Mesenchymal stem cell (in vitro differentiated cells and primary cell): Measurements from ENCODE around the gene MX2.
A peak's percentile ranks its signal among the peaks of the same experiment; 100 is the strongest.

ENCODE experiments used
- DNase-seq: peaks from one replicate; pipeline ENCODE4 v3.0.0-alpha.2; 2013
- H2AFZ ChIP-seq: one replicate; pipeline ENCODE4 v1.6.1; 2013; ENCODE audit warnings: low read depth, mild to moderate bottlenecking, control low read depth, inconsistent platforms, low read length, moderate library complexity
- H2AK5ac ChIP-seq: 2 replicates; pipeline ENCODE4 v1.6.1; 2013; ENCODE audit warnings: low read length, moderate library complexity, mild to moderate bottlenecking, inconsistent platforms; ENCODE audit not compliant: severe bottlenecking
- H2BK120ac ChIP-seq: one replicate; pipeline ENCODE4 v1.6.1; 2013; ENCODE audit warnings: low read depth, mild to moderate bottlenecking, inconsistent platforms, low read length, moderate library complexity
- H2BK12ac ChIP-seq, 2 experiments: one replicate each; pipeline ENCODE4 v1.6.1; 2013; ENCODE audit warnings: inconsistent platforms in 2 of 2, low read length in 2 of 2, mild to moderate bottlenecking in 2 of 2, moderate library complexity in 2 of 2, control low read depth in 1 of 2
- H2BK15ac ChIP-seq: one replicate; pipeline ENCODE4 v1.6.1; 2013; ENCODE audit warnings: mild to moderate bottlenecking, low read depth, inconsistent platforms; ENCODE audit not compliant: poor library complexity, severe bottlenecking
- H2BK5ac ChIP-seq: 2 replicates; pipeline ENCODE4 v1.6.1; 2013; ENCODE audit warnings: low read depth, mild to moderate bottlenecking, low read length, control low read depth, inconsistent platforms; ENCODE audit not compliant: poor library complexity, severe bottlenecking
- H3K14ac ChIP-seq, 2 experiments: one replicate each; pipeline ENCODE4 v1.6.1; 2013; ENCODE audit warnings: inconsistent platforms in 2 of 2, low read length in 2 of 2, control low read depth in 1 of 2, mild to moderate bottlenecking in 1 of 2, moderate library complexity in 1 of 2
- H3K18ac ChIP-seq, 2 experiments: one replicate each; pipeline ENCODE4 v1.6.1; 2013; ENCODE audit warnings: inconsistent platforms in 2 of 2, low read length in 2 of 2, control low read depth in 1 of 2, low read depth in 1 of 2, mild to moderate bottlenecking in 1 of 2
- H3K23ac ChIP-seq, 2 experiments: one replicate each; pipeline ENCODE4 v1.6.1; 2013; ENCODE audit warnings: inconsistent platforms in 2 of 2, low read length in 2 of 2, mild to moderate bottlenecking in 2 of 2, moderate library complexity in 2 of 2, control low read depth in 1 of 2
- H3K27ac ChIP-seq: 2 replicates; pipeline ENCODE4 v1.5.1; 2013; ENCODE audit warnings: mild to moderate bottlenecking, moderate library complexity, low read length, control low read depth, inconsistent platforms; ENCODE audit not compliant: poor library complexity, severe bottlenecking
- H3K27me3 ChIP-seq, 2 experiments: 2 replicates each; pipeline versions ENCODE4 v1.6.1 to v1.7.0; 2013; ENCODE audit warnings: low read length in 2 of 2, mild to moderate bottlenecking in 2 of 2, moderate library complexity in 2 of 2, control low read depth in 1 of 2, inconsistent platforms in 1 of 2; ENCODE audit not compliant: control insufficient read depth in 1 of 2, insufficient read depth in 1 of 2
- H3K36me3 ChIP-seq, 2 experiments: 2 replicates each; pipeline versions ENCODE4 v1.6.1 to v1.7.0; 2013; ENCODE audit warnings: low read length in 2 of 2, control low read depth in 1 of 2, inconsistent platforms in 1 of 2, low read depth in 1 of 2, mild to moderate bottlenecking in 1 of 2; ENCODE audit not compliant: insufficient read depth in 2 of 2, control insufficient read depth in 1 of 2
- H3K4ac ChIP-seq, 2 experiments: one replicate each; pipeline ENCODE4 v1.6.1; 2013; ENCODE audit warnings: inconsistent platforms in 2 of 2, low read length in 2 of 2, mild to moderate bottlenecking in 2 of 2, moderate library complexity in 2 of 2, control low read depth in 1 of 2, low read depth in 1 of 2
- H3K4me1 ChIP-seq: 2 replicates; pipeline ENCODE4 v1.6.1; 2013; ENCODE audit warnings: low read depth, low read length, control low read depth; ENCODE audit not compliant: control insufficient read depth, insufficient read depth
- H3K4me2 ChIP-seq: 2 replicates; pipeline ENCODE4 v1.6.1; 2013; ENCODE audit warnings: low read length, mild to moderate bottlenecking, inconsistent platforms; ENCODE audit not compliant: poor library complexity, severe bottlenecking
- H3K4me3 ChIP-seq, 2 experiments: 2 replicates each; pipeline versions ENCODE4 v1.5.1 to v1.7.0; 2013; ENCODE audit warnings: low read length in 2 of 2, mild to moderate bottlenecking in 2 of 2, control low read depth in 1 of 2, low read depth in 1 of 2; ENCODE audit not compliant: insufficient read depth in 1 of 2
- H3K79me1 ChIP-seq: replicated peaks from 2 replicates; pipeline ENCODE4 v1.6.1; 2013; ENCODE audit warnings: mild to moderate bottlenecking, control low read depth, low read length, inconsistent platforms; ENCODE audit not compliant: poor library complexity, severe bottlenecking
- H3K9ac ChIP-seq: 2 replicates; pipeline ENCODE4 v1.7.0; 2013; ENCODE audit warnings: mild to moderate bottlenecking, low read length, moderate library complexity
- H3K9me3 ChIP-seq: 2 replicates; pipeline ENCODE4 v1.7.0; 2013; ENCODE audit warnings: mild to moderate bottlenecking, low read length; ENCODE audit not compliant: control insufficient read depth
- H4K8ac ChIP-seq: one replicate; pipeline ENCODE4 v1.6.1; 2013; ENCODE audit warnings: inconsistent platforms, mild to moderate bottlenecking, low read length, moderate library complexity
- H4K91ac ChIP-seq: one replicate; pipeline ENCODE4 v1.6.1; 2013; ENCODE audit warnings: mild to moderate bottlenecking, low read length, inconsistent platforms
- WGBS: methylation state at CpG from one replicate; pipeline ENCODE4 v1.1.7; 2013; ENCODE audit warnings: mixed read lengths; 5-methylcytosine and 5-hydroxymethylcytosine counted together

Gene MX2

GRCh38 chr21:41388259-41388658 is 26.4 kb downstream of the MX2 start:
- no peak overlapping the region for H3K4ac ChIP-seq
- no peak overlapping the region for H2AK5ac ChIP-seq
- H3K4me2 ChIP-seq, result no peak overlapping the region
- H3K23ac ChIP-seq, result no peak overlapping the region
- H3K18ac ChIP-seq, result no peak overlapping the region
- 96% methylated on average over 14 of the region's 14 CpGs for WGBS
- no peak overlapping the region for H2BK5ac ChIP-seq
- H3K9me3 ChIP-seq, result no peaks in the 10 kb centered on the region
- no peak overlapping the region for H2BK15ac ChIP-seq
- H3K9ac ChIP-seq, result no peak overlapping the region
- no peak overlapping the region for H2BK12ac ChIP-seq
- H4K8ac ChIP-seq, result no peak overlapping the region
- H3K4me3 ChIP-seq, result no peak overlapping the region
- no peak overlapping the region for H3K27ac ChIP-seq
- no peak overlapping the region for H2AFZ ChIP-seq
- H3K36me3 ChIP-seq, result peaks cover 0 to 53% of the 10 kb centered on the region in 2 experiments
- no peak overlapping the region for H4K91ac ChIP-seq
- DNase-seq, result no peak
- H3K14ac ChIP-seq, result no peak overlapping the region
- no peaks in the 10 kb centered on the region for H3K79me1 ChIP-seq
- H2BK120ac ChIP-seq, result no peak overlapping the region
- no peaks in the 10 kb centered on the region for H3K4me1 ChIP-seq
- H3K27me3 ChIP-seq, result no peaks in the 10 kb centered on the region

- H3K4me3 ChIP-seq, result no peak overlapping the region
- no peak overlapping the region for H3K9ac ChIP-seq
- H4K8ac ChIP-seq, result no peak overlapping the region
- no peak overlapping the region for H4K91ac ChIP-seq
- H2BK12ac ChIP-seq, result no peak overlapping the region
- H3K9me3 ChIP-seq, result no peaks in the 10 kb centered on the region
- H3K36me3 ChIP-seq, result peaks cover 0 to 36% of the 10 kb centered on the region in 2 experiments
- DNase-seq, result no peak
- H3K4me1 ChIP-seq, result no peaks in the 10 kb centered on the region
- no peak overlapping the region for H3K18ac ChIP-seq
- no peak overlapping the region for H3K4ac ChIP-seq
- H2BK15ac ChIP-seq, result no peak overlapping the region
- no peak overlapping the region for H3K14ac ChIP-seq
- WGBS, result 86% methylated on average over 17 of the region's 17 CpGs
- no peaks in the 10 kb centered on the region for H3K27me3 ChIP-seq
- H3K79me1 ChIP-seq, result no peaks in the 10 kb centered on the region
- no peak overlapping the region for H2BK120ac ChIP-seq
- no peak overlapping the region for H3K4me2 ChIP-seq
- H3K23ac ChIP-seq, result no peak overlapping the region
- H3K27ac ChIP-seq, result no peak overlapping the region
- H2AFZ ChIP-seq, result no peak overlapping the region
- H2AK5ac ChIP-seq, result no peak overlapping the region
- H2BK5ac ChIP-seq, result no peak overlapping the region
These were observed 28.3 kb downstream of the MX2 start for GRCh38 chr21:41390043-41390639.

DNA sequence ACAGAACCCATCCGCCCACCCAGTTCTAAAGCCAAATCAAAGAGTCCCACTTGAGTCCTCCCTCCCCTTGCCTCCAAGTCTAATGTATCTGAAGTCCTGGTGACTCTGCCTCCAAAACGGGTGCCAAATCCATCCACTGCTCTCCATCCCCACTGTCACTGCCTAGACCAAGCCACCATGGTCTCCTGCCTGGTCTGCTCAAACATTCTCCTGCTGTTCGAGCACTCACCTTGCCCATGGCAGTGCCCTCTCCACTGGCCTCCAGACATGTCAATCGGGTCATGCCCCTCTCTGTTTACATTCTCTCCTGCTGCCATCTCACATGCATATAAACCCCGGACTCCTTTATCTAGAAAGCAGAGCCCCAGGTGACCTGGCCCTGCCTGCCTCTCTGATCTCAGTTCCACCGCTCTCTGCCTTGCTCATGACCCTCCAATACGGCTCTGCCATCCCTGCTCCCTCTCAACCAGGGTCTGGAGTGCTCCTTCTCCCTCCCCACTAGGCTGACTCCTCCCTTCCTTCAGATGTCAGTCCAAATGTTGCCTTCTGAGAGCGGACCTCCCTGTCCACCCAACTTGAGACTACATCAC is 32.1 kb downstream of the MX2 start:
- H3K4me2 ChIP-seq, result no peak overlapping the region
- H3K4me1 ChIP-seq, result no peaks in the 10 kb centered on the region
- no peak overlapping the region for H3K9ac ChIP-seq
- no peak overlapping the region for H2AFZ ChIP-seq
- H2BK5ac ChIP-seq, result no peak overlapping the region
- peaks cover 0 to 52% of the 10 kb centered on the region in 2 experiments for H3K36me3 ChIP-seq
- 84% methylated on average over 8 of the region's 8 CpGs for WGBS
- no peak overlapping the region for H2BK120ac ChIP-seq
- H2BK15ac ChIP-seq, result no peak overlapping the region
- H2BK12ac ChIP-seq, result no peak overlapping the region
- peaks cover 0 to 4% of the 10 kb centered on the region in 2 experiments for H3K27me3 ChIP-seq
- no peak for DNase-seq
- H3K4me3 ChIP-seq, result no peak overlapping the region
- no peaks in the 10 kb centered on the region for H3K79me1 ChIP-seq
- H3K27ac ChIP-seq, result no peak overlapping the region
- peak overlapping the region in 1 of 2 experiments; percentile 41 for H3K14ac ChIP-seq
- no peak overlapping the region for H2AK5ac ChIP-seq
- no peak overlapping the region for H4K8ac ChIP-seq
- no peak overlapping the region for H4K91ac ChIP-seq
- H3K18ac ChIP-seq, result no peak overlapping the region
- no peaks in the 10 kb centered on the region for H3K9me3 ChIP-seq
- no peak overlapping the region for H3K23ac ChIP-seq
- no peak overlapping the region for H3K4ac ChIP-seq

DNA sequence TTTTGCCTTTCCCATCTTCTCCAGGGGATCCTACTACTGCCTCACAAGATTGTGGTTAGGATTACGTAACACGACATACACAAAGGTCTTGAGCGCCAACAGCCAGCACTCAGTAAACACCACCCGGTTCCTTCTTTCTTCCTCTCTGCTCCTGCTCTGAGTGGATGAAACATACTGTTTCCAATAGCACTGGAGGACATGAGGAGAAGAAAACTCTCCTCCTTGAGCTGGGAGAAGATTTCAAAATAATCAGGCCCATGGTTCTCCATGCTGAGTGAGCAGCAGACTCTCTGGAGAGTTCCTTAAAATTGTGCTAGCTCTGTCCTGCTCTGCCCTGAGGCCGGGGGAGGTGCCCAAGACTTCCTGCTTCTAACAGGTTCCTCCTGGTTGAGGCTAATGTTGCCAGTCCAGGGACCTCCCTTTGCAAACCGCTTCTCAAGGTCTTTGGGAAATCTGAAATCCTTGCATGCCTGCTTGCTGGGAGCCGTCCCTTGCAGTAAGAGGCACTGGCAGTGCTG is 34.8 kb downstream of the MX2 start:
- no peak overlapping the region for H3K4ac ChIP-seq
- H3K27ac ChIP-seq, result no peak overlapping the region
- no peak overlapping the region for H3K4me2 ChIP-seq
- H3K79me1 ChIP-seq, result no peaks in the 10 kb centered on the region
- peak; percentile 17 for DNase-seq
- no peaks in the 10 kb centered on the region for H3K4me1 ChIP-seq
- H2BK5ac ChIP-seq, result no peak overlapping the region
- H3K23ac ChIP-seq, result no peak overlapping the region
- H2AFZ ChIP-seq, result no peak overlapping the region
- H2BK120ac ChIP-seq, result no peak overlapping the region
- no peak overlapping the region for H3K18ac ChIP-seq
- WGBS, result 80% methylated on average over 7 of the region's 7 CpGs
- no peak overlapping the region for H3K4me3 ChIP-seq
- no peak overlapping the region for H3K9ac ChIP-seq
- peaks cover 0 to 57% of the 10 kb centered on the region in 2 experiments for H3K36me3 ChIP-seq
- H2BK12ac ChIP-seq, result no peak overlapping the region
- H2BK15ac ChIP-seq, result no peak overlapping the region
- no peaks in the 10 kb centered on the region for H3K9me3 ChIP-seq
- no peak overlapping the region for H3K14ac ChIP-seq
- no peak overlapping the region for H4K8ac ChIP-seq
- H4K91ac ChIP-seq, result no peak overlapping the region
- no peak overlapping the region for H2AK5ac ChIP-seq
- peaks cover 0 to 4% of the 10 kb centered on the region in 2 experiments for H3K27me3 ChIP-seq
